SK-N-MC (cell line): Measurements from ENCODE around the gene FAT4.

Source experiments
- DNase-seq: peaks from one replicate; pipeline ENCODE4 v3.0.0-alpha.2; 2011; ENCODE audit warnings: low read depth, low spot score
- H3K27ac ChIP-seq: fragments of 200-600 bp; sonication (generic); 2 replicates; pipeline ENCODE4 v1.5.1; 2016; ENCODE audit warnings: mixed run types
- H3K36me3 ChIP-seq: fragments of 200-600 bp; sonication (generic); 2 replicates; pipeline ENCODE4 v1.6.1; 2017; ENCODE audit warnings: antibody characterized with exemption, low read length, mixed read lengths; ENCODE audit not compliant: insufficient read depth
- H3K4me3 ChIP-seq: fragments of 200-600 bp; sonication (generic); 2 replicates; pipeline ENCODE4 v1.5.1; 2016
- H3K9ac ChIP-seq: fragments of 200-600 bp; sonication (generic); 2 replicates; pipeline ENCODE4 v1.8.0; 2017; ENCODE audit warnings: mixed run types, mixed read lengths; ENCODE audit not compliant: insufficient read length
- H3K9me3 ChIP-seq: fragments of 200-600 bp; sonication (generic); 2 replicates; pipeline ENCODE4 v1.6.1; 2017; ENCODE audit warnings: low read depth, mild to moderate bottlenecking, antibody characterized with exemption, low read length, moderate library complexity, mixed read lengths
- EZH2 ChIP-seq: fragments of 200-600 bp; sonication (generic); IDR thresholded peaks from one replicate; pipeline ENCODE4 v1.6.1; 2017; ENCODE audit warnings: antibody characterized with exemption
- FOXP2 ChIP-seq: optimal IDR thresholded peaks from 2 replicates; pipeline ENCODE3; 2011; ENCODE audit warnings: mild to moderate bottlenecking, moderate library complexity; ENCODE audit not compliant: insufficient read depth; ENCODE audit errors: extremely low read length, control extremely low read depth
- POLR2AphosphoS5 ChIP-seq: IDR thresholded peaks from 2 replicates; pipeline ENCODE4 v1.6.1; 2012; ENCODE audit warnings: mild to moderate bottlenecking, low read depth, low read length, borderline replicate concordance

The FAT4 gene

GRCh38 chr4:125322366-125322730, 7.6 kb downstream of the FAT4 start:
- Histone ChIP-seq H3K9me3 (no peaks in the 10 kb centered on the region; the same call in none of the 2 replicates), H3K36me3 (peaks cover 94% of the 10 kb centered on the region), H3K4me3 (peak overlapping the region; percentile 89), H3K9ac (peak overlapping the region; percentile 38), H3K27ac (peak overlapping the region; percentile 90)
- TF ChIP-seq POLR2AphosphoS5 = no peak
- no peak for TF ChIP-seq EZH2
- no peak for TF ChIP-seq FOXP2
- DNase-seq = peak; percentile 45

DNA sequence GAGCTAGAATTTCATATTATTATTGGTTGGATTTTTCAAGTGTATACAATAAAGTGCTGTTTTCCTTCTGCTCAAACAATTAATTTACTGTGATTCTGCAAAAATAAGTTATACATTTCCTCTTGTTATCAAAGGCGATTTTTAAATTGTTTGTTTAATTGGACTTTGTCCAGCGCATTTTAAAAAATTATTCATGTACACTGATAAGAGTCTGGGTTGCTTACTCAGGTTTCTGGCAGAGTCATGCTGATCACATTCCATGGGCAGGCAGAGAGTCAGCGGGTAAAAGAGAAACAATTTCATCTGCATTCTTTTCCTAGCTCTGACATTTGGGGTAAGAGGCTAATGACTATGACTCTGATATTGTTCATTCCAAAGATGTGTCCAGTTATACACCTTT, 8.9 kb downstream of the FAT4 start:
- TF ChIP-seq POLR2AphosphoS5 (0 out of 2 replicates have a peak, but pooled peaks have one; percentile 15), EZH2 (no peak), FOXP2 (no peak)
- peak overlapping the region; percentile 63 for H3K9ac ChIP-seq
- peak overlapping the region; percentile 79 for H3K27ac ChIP-seq
- H3K9me3 ChIP-seq = peaks cover 4% of the 10 kb centered on the region
- no peak for DNase-seq
- peaks cover 94% of the 10 kb centered on the region for H3K36me3 ChIP-seq
- peak overlapping the region; percentile 89 for H3K4me3 ChIP-seq

GRCh38 chr4:125325733-125326132, 11.0 kb downstream of the FAT4 start:
- Histone ChIP-seq H3K4me3 (peak overlapping the region; percentile 41), H3K36me3 (peaks cover 94% of the 10 kb centered on the region), H3K27ac (no peak overlapping the region), H3K9me3 (peaks cover 4% of the 10 kb centered on the region), H3K9ac (no peak overlapping the region)
- DNase-seq = no peak
- TF ChIP-seq FOXP2 = no peak
- no peak for TF ChIP-seq EZH2
- TF ChIP-seq POLR2AphosphoS5 = no peak

DNA sequence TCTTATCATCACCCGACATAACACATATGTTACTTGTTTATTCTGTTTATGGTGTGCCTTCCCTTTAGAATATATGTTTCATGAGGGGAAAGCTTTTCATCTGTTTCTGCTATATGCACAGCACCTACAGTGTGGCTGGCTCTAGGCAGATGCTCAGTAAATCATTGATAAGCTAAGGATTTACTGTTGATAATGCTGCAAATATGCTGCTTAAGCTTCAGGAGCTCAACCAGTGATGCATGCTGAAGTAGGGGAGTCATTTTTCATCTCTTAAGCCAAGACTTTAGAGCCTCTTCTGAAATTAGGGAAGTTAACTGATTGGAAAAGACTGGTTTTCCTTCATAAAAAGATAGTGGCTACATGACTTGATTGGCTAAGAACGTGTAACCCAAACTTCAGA, 16.4 kb downstream of the FAT4 start:
- H3K4me3 ChIP-seq = no peak overlapping the region
- TF ChIP-seq POLR2AphosphoS5 (no peak), FOXP2 (no peak), EZH2 (no peak)
- no peak overlapping the region for H3K9ac ChIP-seq
- peaks cover 4% of the 10 kb centered on the region; the same call in 1 of the 2 replicates for H3K9me3 ChIP-seq
- DNase-seq = no peak
- H3K27ac ChIP-seq = no peak overlapping the region
- H3K36me3 ChIP-seq = peaks cover 94% of the 10 kb centered on the region

DNA sequence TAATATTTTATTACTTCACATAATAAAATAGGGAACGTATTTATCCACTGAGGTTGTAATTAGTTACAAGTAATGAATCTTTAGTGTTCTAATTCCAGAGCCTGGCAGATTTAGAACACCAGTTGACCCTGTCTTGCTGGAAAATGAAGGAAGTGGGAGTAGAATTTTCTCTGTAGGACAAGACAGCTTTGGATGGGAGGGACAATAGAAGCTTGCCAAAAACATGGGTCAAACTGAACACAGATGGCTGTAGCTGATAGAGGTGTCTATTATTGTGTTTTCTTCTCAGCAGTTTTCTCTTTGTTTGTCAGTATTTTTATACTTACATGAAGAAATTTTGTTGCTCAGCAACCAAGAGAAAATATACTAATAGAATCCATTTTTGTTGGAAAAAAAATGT, 20.2 kb downstream of the FAT4 start:
- Histone ChIP-seq H3K9me3 (no peaks in the 10 kb centered on the region), H3K9ac (no peak overlapping the region), H3K27ac (no peak overlapping the region), H3K36me3 (peaks cover 90% of the 10 kb centered on the region), H3K4me3 (no peak overlapping the region)
- TF ChIP-seq FOXP2 (no peak), EZH2 (no peak), POLR2AphosphoS5 (no peak)
- no peak for DNase-seq

- DNase-seq = no peak
- no peak overlapping the region for H3K4me3 ChIP-seq
- H3K9me3 ChIP-seq = no peaks in the 10 kb centered on the region
- TF ChIP-seq EZH2 (no peak), POLR2AphosphoS5 (no peak), FOXP2 (no peak)
- no peak overlapping the region for H3K9ac ChIP-seq
- H3K36me3 ChIP-seq = peaks cover 79% of the 10 kb centered on the region
- no peak overlapping the region for H3K27ac ChIP-seq
Observed at GRCh38 chr4:125338814-125339213, 24.1 kb downstream of the FAT4 start.

- no peaks in the 10 kb centered on the region for H3K9me3 ChIP-seq
- TF ChIP-seq EZH2 (no peak), FOXP2 (no peak), POLR2AphosphoS5 (no peak)
- no peak for DNase-seq
- no peak overlapping the region for H3K9ac ChIP-seq
- H3K27ac ChIP-seq = no peak overlapping the region
- H3K36me3 ChIP-seq = peaks cover 60% of the 10 kb centered on the region
- H3K4me3 ChIP-seq = no peak overlapping the region
Observed at GRCh38 chr4:125344198-125344597, 29.4 kb downstream of the FAT4 start.

DNA sequence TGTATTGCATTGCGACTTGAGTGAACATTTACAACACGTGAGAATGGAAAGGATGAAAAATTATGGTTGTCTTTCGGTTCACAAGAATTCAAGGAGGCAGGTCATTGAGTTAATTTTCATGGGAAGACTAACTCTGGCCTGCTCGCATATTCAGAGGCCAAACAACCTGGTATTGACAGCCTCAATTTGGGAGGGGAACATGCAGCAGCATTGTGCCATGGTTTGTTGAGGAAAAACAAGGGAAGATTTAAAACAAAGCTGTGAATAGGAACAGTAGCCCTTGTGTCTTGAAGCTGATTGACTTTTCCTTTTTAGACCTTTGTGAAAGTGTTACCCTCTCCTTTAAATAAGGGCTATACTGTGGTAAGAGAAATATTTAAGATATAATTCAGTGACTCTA, 31.9 kb downstream of the FAT4 start:
- peaks cover 51% of the 10 kb centered on the region for H3K36me3 ChIP-seq
- H3K9ac ChIP-seq = no peak overlapping the region
- no peak overlapping the region for H3K4me3 ChIP-seq
- H3K9me3 ChIP-seq = no peaks in the 10 kb centered on the region
- TF ChIP-seq EZH2 (no peak), POLR2AphosphoS5 (no peak), FOXP2 (no peak)
- 0 out of 2 replicates have a peak overlapping the region, but pooled peaks have one; percentile 15 for H3K27ac ChIP-seq
- no peak for DNase-seq
